Endothelial cell of umbilical vein (primary cell): ENCODE measurements around the gene COQ7. TPM values are rescaled to one million over a fixed set of nuclear protein-coding genes. Genes with fewer than 3 reads are reported as not detected.

Source experiments
- BruUV-seq: library from RNA; stranded (reverse); fragments of 400-500 nt; replicated peaks from 2 replicates; lab custom pipeline; 2021; lab: Mats Ljungman, UMichigan
- CTCF ChIA-PET: fragments of 300-600, 350-600 bp; sonication (Branson Sonifier 250); formaldehyde crosslinking; loops from one replicate; lab custom pipeline; 2021; ENCODE audit warnings: antibody characterized with exemption, inconsistent platforms; lab: Charles Lee
- POLR2A ChIA-PET: fragments of 300-600, 350-600 bp; sonication (Branson Sonifier 250); formaldehyde crosslinking; loops from one replicate; lab custom pipeline; 2021; ENCODE audit warnings: antibody characterized with exemption, inconsistent platforms; lab: Charles Lee
- DNase-seq: peaks from one replicate; pipeline ENCODE4 v3.0.0-alpha.2; 2011; ENCODE audit warnings: low read depth, low spot score
- FAIRE-seq: peaks from 2 replicates; lab custom pipeline; 2011; peaks lifted over from hg19 to GRCh38; lab: Jason Lieb, UNC
- H2AFZ ChIP-seq: 2 replicates; pipeline ENCODE4 v1.6.0; 2012; ENCODE audit warnings: low read depth, low read length, control low read depth, inconsistent platforms
- H3K27ac ChIP-seq: 2 replicates; pipeline ENCODE4 v1.5.1; 2011; ENCODE audit warnings: low read depth, mild to moderate bottlenecking, control low read depth, low read length, moderate library complexity; ENCODE audit not compliant: insufficient read depth
- H3K27me3 ChIP-seq, 2 experiments: 2 replicates each; pipeline versions ENCODE4 v1.6.0 to v1.6.1; 2011; ENCODE audit warnings: low read length in 2 of 2, mixed read lengths in 1 of 2; ENCODE audit not compliant: control insufficient read depth in 2 of 2, insufficient read depth in 2 of 2
- H3K36me3 ChIP-seq, 2 experiments: 2 replicates in 1 of 2; 3 replicates in 1 of 2; pipeline ENCODE4 v1.5.1; 2011; ENCODE audit warnings: low read length in 2 of 2, mild to moderate bottlenecking in 1 of 2, moderate library complexity in 1 of 2; ENCODE audit not compliant: control insufficient read depth in 2 of 2, insufficient read depth in 2 of 2; ENCODE audit errors: extremely low read depth in 1 of 2
- H3K4me1 ChIP-seq: 3 replicates; pipeline ENCODE4 v1.5.1; 2011; ENCODE audit warnings: mild to moderate bottlenecking, low read length; ENCODE audit not compliant: control insufficient read depth, insufficient read depth; ENCODE audit errors: extremely low read depth
- H3K4me2 ChIP-seq: 2 replicates; pipeline ENCODE4 v1.6.1; 2011; ENCODE audit warnings: low read length, control low read depth, mixed read lengths; ENCODE audit not compliant: insufficient read depth
- H3K4me3 ChIP-seq, 3 experiments: fragments of 200-600 bp in 1 of 3; sonication (generic), shearing (Covaris generic) in 1 of 3; replicated peaks in 1 of 3; 2 replicates each; pipeline ENCODE4 v1.5.1; 2011 to 2016; ENCODE audit warnings: control low read depth in 3 of 3, low read length in 3 of 3, mild to moderate bottlenecking in 2 of 3, inconsistent platforms in 1 of 3, low read depth in 1 of 3, moderate library complexity in 1 of 3; ENCODE audit not compliant: insufficient read depth in 1 of 3
- H3K79me2 ChIP-seq: 2 replicates; pipeline ENCODE4 v1.6.0; 2012; ENCODE audit warnings: low read length, inconsistent platforms; ENCODE audit not compliant: control insufficient read depth, insufficient read depth
- H3K9ac ChIP-seq: replicated peaks from 2 replicates; pipeline ENCODE3; 2011; ENCODE audit warnings: low read length, control low read depth; ENCODE audit not compliant: insufficient read depth; ENCODE audit errors: extremely low read depth
- H3K9me1 ChIP-seq: replicated peaks from 3 replicates; pipeline ENCODE4 v1.6.0; 2011; ENCODE audit warnings: mild to moderate bottlenecking, low read length; ENCODE audit not compliant: control insufficient read depth, insufficient read depth; ENCODE audit errors: extremely low read depth
- H3K9me3 ChIP-seq: replicated peaks from 2 replicates; pipeline ENCODE4 v1.5.1; 2012; ENCODE audit warnings: low read length, inconsistent platforms; ENCODE audit not compliant: control insufficient read depth, insufficient read depth
- H4K20me1 ChIP-seq: replicated peaks from 2 replicates; pipeline ENCODE3; 2011; ENCODE audit warnings: mild to moderate bottlenecking, low read length; ENCODE audit not compliant: control insufficient read depth, insufficient read depth; ENCODE audit errors: extremely low read depth
- EZH2 ChIP-seq: IDR thresholded peaks from 2 replicates; pipeline ENCODE4 v1.6.1; 2012; ENCODE audit warnings: borderline replicate concordance, low read depth, mild to moderate bottlenecking, moderate library complexity, low read length, inconsistent platforms; ENCODE audit not compliant: severe bottlenecking
- MYC ChIP-seq: IDR thresholded peaks from one replicate; pipeline ENCODE4 v1.6.1; 2011; ENCODE audit warnings: mild to moderate bottlenecking, low read depth, low read length
- POLR2AphosphoS5 ChIP-seq: IDR thresholded peaks from 2 replicates; pipeline ENCODE4 v1.6.1; 2012; ENCODE audit warnings: low read depth, mild to moderate bottlenecking, control low read depth, low read length, moderate library complexity; ENCODE audit not compliant: insufficient read depth
- dilution Hi-C: fragments of 300-500 bp; cut with MboI; formaldehyde crosslinking; loops from one replicate; pipeline ENCODE4 v1.15.0; 2019; ENCODE audit warnings: low sequenced_read_pairs; ENCODE audit not compliant: extremely low pct_ligation_motif_present
- intact Hi-C: fragments of 100-400 bp; cut with micrococcal nuclease; formaldehyde crosslinking; loops from one replicate; pipeline ENCODE4 v1.10.0; 2022
- polyA plus RNA-seq, 4 experiments: library from polyadenylated mRNA; depleted of rRNA in 3 of 4; stranded (reverse) in 3 of 4; unstranded in 1 of 4; fragments of >200 nt; gene quantifications; 2 replicates each; pipeline versions ENCODE4 v1.2.1 to v1.2.3, GENCODE V29; 2011 to 2012; ENCODE audit warnings: missing spikeins in 1 of 4
- total RNA-seq: library from RNA; stranded (reverse); gene quantifications from 2 replicates; pipeline ENCODE4 v1.2.3, GENCODE V29; 2021
- TF ChIP-seq, protein P1 (sequence below): IDR thresholded peaks from 2 replicates; pipeline ENCODE4 v1.6.1; 2011; ENCODE audit not compliant: insufficient read depth, insufficient read length

The COQ7 gene
- total and polyA plus RNA-seq, 2 donors (not counting 3 experiments of a cell fraction or from before 2014, with no cell fraction given) = 12.9 to 24.2 TPM

DNA sequence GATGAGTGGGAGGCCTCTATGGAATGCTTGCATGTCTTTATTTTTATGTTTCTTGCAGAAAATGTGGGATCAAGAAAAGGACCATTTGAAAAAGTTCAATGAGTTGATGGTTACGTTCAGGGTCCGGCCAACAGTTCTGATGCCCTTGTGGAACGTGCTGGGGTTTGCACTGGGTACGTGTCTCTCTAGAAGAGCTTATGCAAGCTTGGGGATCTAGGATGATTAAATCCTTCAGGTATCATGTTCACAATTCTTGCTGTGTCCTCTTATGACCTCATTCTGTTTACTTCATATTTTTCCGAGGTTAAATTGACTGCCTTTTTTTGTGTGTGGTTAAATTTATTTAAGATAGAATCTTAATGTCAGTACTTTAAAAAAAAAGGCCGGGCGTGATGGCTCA is 6.4 kb downstream of the COQ7 start:
- no peak overlapping the region for H3K9ac ChIP-seq
- H3K4me1 ChIP-seq = no peaks in the 10 kb centered on the region
- dilution Hi-C loops = no loop called here
- no TSS peak for BruUV-seq
- H4K20me1 ChIP-seq = no peaks in the 10 kb centered on the region
- no peak overlapping the region for H2AFZ ChIP-seq
- FAIRE-seq (no peak), DNase-seq (no peak)
- no peak overlapping the region for H3K27ac ChIP-seq
- H3K27me3 ChIP-seq = no peaks in the 10 kb centered on the region
- H3K9me1 ChIP-seq = no peaks in the 10 kb centered on the region
- no peaks in the 10 kb centered on the region for H3K79me2 ChIP-seq
- ChIA-PET POLR2A (no interaction called here), CTCF (interaction anchor here (0.8 to 7.8 kb wide), 3 partner anchors 12 to 90 kb away, joined by 3 to 132 read pairs (median 26); partner anchors contain the start of gene TMC7)
- H3K4me3 ChIP-seq = no peak overlapping the region
- peaks cover 5 to 8% of the 10 kb centered on the region in 2 experiments for H3K36me3 ChIP-seq
- no peaks in the 10 kb centered on the region for H3K9me3 ChIP-seq
- no peak overlapping the region for H3K4me2 ChIP-seq
- no peak for TF ChIP-seq MYC
- no peak for TF ChIP-seq POLR2AphosphoS5
- TF ChIP-seq, protein P1, sequence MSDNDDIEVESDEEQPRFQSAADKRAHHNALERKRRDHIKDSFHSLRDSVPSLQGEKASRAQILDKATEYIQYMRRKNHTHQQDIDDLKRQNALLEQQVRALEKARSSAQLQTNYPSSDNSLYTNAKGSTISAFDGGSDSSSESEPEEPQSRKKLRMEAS = no peak
- intact Hi-C loops = no loop called here

DNA sequence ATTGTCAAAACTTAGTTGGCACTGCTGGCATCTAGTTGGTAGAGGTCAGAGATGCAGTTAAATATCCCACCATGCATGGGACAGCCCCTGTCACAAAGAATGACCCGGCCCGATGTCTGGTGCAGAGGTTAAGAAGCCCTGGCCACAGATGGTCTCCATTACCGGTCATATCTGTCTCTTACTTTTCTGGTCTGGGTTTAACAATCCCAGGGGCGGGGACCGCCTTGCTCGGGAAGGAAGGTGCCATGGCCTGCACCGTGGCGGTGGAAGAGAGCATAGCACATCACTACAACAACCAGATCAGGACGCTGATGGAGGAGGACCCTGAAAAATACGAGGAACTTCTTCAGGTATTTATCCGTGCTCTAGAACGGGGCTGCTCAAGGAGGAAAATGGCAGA is 8.1 kb downstream of the COQ7 start:
- dilution Hi-C loops = no loop called here
- Histone ChIP-seq H3K9me1 (no peaks in the 10 kb centered on the region), H3K27ac (no peak overlapping the region), H3K27me3 (no peaks in the 10 kb centered on the region), H3K9me3 (no peaks in the 10 kb centered on the region), H3K36me3 (peaks cover 8 to 9% of the 10 kb centered on the region in 2 experiments), H3K4me1 (no peaks in the 10 kb centered on the region), H4K20me1 (no peaks in the 10 kb centered on the region), H2AFZ (no peak overlapping the region), H3K4me3 (no peak overlapping the region), H3K79me2 (no peaks in the 10 kb centered on the region), H3K9ac (no peak overlapping the region), H3K4me2 (no peak overlapping the region)
- intact Hi-C loops = no loop called here
- no TSS peak for BruUV-seq
- ChIA-PET POLR2A (interaction anchor here (1.1 kb wide), 1 partner anchor 10 kb away, joined by 6 read pairs; no protein-coding TSS in a partner anchor), CTCF (interaction anchor here (0.6 to 4.1 kb wide), 2 partner anchors 92 to 584 kb away, joined by 3 to 26 read pairs; partner anchors contain the start of gene TMC7)
- FAIRE-seq (no peak), DNase-seq (no peak)
- TF ChIP-seq, protein P1 = no peak
- TF ChIP-seq EZH2 = no peak
